Endodermal cell (in vitro differentiated cells): ENCODE results near the gene KRT6A. TPM values are rescaled to one million over a fixed set of nuclear protein-coding genes. Genes with fewer than 3 reads are reported as not detected.

Experiments used
- DNase-seq: peaks from one replicate; pipeline ENCODE4 v3.0.0-alpha.2; 2017
- H3K27ac ChIP-seq: 2 replicates; pipeline ENCODE4 v1.5.1; 2013; ENCODE audit warnings: mild to moderate bottlenecking, low read depth, low read length, moderate library complexity
- H3K27me3 ChIP-seq: 2 replicates; pipeline ENCODE4 v1.6.1; 2013; ENCODE audit warnings: mild to moderate bottlenecking, low read length, moderate library complexity; ENCODE audit not compliant: insufficient read depth, control insufficient read depth, poor library complexity, severe bottlenecking
- H3K36me3 ChIP-seq: 2 replicates; pipeline ENCODE4 v1.7.0; 2013; ENCODE audit warnings: mild to moderate bottlenecking, low read length, moderate library complexity; ENCODE audit not compliant: control insufficient read depth, insufficient read depth
- H3K4me1 ChIP-seq: one replicate; pipeline ENCODE4 v1.7.0; 2013; ENCODE audit warnings: low read length; ENCODE audit not compliant: control insufficient read depth, insufficient read depth
- H3K4me3 ChIP-seq: 2 replicates; pipeline ENCODE4 v1.5.1; 2013; ENCODE audit warnings: mild to moderate bottlenecking, low read length, moderate library complexity
- H3K9ac ChIP-seq: 2 replicates; pipeline ENCODE4 v1.6.1; 2013; ENCODE audit warnings: mild to moderate bottlenecking, low read length, moderate library complexity; ENCODE audit not compliant: poor library complexity, severe bottlenecking; ENCODE audit errors: extremely low read depth
- H3K9me3 ChIP-seq: 2 replicates; pipeline ENCODE4 v1.6.1; 2013; ENCODE audit warnings: mild to moderate bottlenecking, low read length, moderate library complexity; ENCODE audit not compliant: control insufficient read depth
- H3K27ac Mint-ChIP-seq: 2 replicates; pipeline ENCODE4 v1.8.0; 2020; ENCODE audit warnings: mixed read lengths
- H3K27me3 Mint-ChIP-seq: 2 replicates; pipeline ENCODE4 v1.8.0; 2021; ENCODE audit warnings: mild to moderate bottlenecking, mixed read lengths; ENCODE audit not compliant: insufficient read depth
- H3K36me3 Mint-ChIP-seq: 2 replicates; pipeline ENCODE4 v1.8.0; 2020; ENCODE audit warnings: low read depth, mixed read lengths
- H3K4me1 Mint-ChIP-seq: 2 replicates; pipeline ENCODE4 v1.8.0; 2020; ENCODE audit warnings: mixed read lengths
- H3K4me3 Mint-ChIP-seq: 2 replicates; pipeline ENCODE4 v1.8.0; 2020; ENCODE audit warnings: mild to moderate bottlenecking, moderate library complexity, mixed read lengths
- H3K9me3 Mint-ChIP-seq: 2 replicates; pipeline ENCODE4 v1.8.0; 2020; ENCODE audit warnings: mild to moderate bottlenecking, mixed read lengths
- WGBS, 2 experiments: methylation state at CpG; one replicate each; pipeline versions ENCODE4 v1.1.5 to v1.1.7; 2013; ENCODE audit warnings: missing lambda C conversion rate in 2 of 2, mixed read lengths in 1 of 2; ENCODE audit not compliant: insufficient coverage in 1 of 2, insufficient read length in 1 of 2; 5-methylcytosine and 5-hydroxymethylcytosine counted together
- total RNA-seq, 2 donors: library from RNA; stranded (reverse); fragmentation: NEBNext Ultra II Directional in 1 of 2; extraction: Animal tissue kit (Norgen Biotek cat#: 25700) in 1 of 2; gene quantifications; 2 replicates in 1 of 2; 3 replicates in 1 of 2; pipeline ENCODE4 v1.2.1, GENCODE V29; 2021
- TF ChIP-seq, protein P1 (sequence below): fragments of 200-600 bp; sonication (generic); conservative IDR thresholded peaks from 2 replicates; pipeline ENCODE4 v1.5.0; 2021; ENCODE audit warnings: antibody characterized with exemption, mild to moderate bottlenecking

Gene KRT6A
- total RNA-seq, 2 donors from 2014 or later: not detected

- TF ChIP-seq, protein P1, sequence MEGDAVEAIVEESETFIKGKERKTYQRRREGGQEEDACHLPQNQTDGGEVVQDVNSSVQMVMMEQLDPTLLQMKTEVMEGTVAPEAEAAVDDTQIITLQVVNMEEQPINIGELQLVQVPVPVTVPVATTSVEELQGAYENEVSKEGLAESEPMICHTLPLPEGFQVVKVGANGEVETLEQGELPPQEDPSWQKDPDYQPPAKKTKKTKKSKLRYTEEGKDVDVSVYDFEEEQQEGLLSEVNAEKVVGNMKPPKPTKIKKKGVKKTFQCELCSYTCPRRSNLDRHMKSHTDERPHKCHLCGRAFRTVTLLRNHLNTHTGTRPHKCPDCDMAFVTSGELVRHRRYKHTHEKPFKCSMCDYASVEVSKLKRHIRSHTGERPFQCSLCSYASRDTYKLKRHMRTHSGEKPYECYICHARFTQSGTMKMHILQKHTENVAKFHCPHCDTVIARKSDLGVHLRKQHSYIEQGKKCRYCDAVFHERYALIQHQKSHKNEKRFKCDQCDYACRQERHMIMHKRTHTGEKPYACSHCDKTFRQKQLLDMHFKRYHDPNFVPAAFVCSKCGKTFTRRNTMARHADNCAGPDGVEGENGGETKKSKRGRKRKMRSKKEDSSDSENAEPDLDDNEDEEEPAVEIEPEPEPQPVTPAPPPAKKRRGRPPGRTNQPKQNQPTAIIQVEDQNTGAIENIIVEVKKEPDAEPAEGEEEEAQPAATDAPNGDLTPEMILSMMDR: no peak
- H3K4me3 Mint-ChIP-seq: no peak overlapping the region
- peaks cover 7% of the 10 kb centered on the region for H3K4me1 ChIP-seq
- H3K27ac ChIP-seq: no peak overlapping the region
- no peaks in the 10 kb centered on the region for H3K9me3 Mint-ChIP-seq
- H3K9me3 ChIP-seq: no peaks in the 10 kb centered on the region
- H3K27ac Mint-ChIP-seq: no peak overlapping the region
- H3K27me3 Mint-ChIP-seq: peaks cover 2% of the 10 kb centered on the region
- no peak overlapping the region for H3K9ac ChIP-seq
- no peaks in the 10 kb centered on the region for H3K36me3 ChIP-seq
- H3K36me3 Mint-ChIP-seq: no peaks in the 10 kb centered on the region
- DNase-seq: peak; percentile 35
- H3K4me1 Mint-ChIP-seq: peaks cover 18% of the 10 kb centered on the region
- H3K27me3 ChIP-seq: no peaks in the 10 kb centered on the region
- WGBS, 2 experiments: 83 to 94% methylated on average over 1 to 14 of the region's 14 CpGs
- no peak overlapping the region for H3K4me3 ChIP-seq
Observed at GRCh38 chr12:52517005-52517835, 24.2 kb upstream of the KRT6A start.

DNA sequence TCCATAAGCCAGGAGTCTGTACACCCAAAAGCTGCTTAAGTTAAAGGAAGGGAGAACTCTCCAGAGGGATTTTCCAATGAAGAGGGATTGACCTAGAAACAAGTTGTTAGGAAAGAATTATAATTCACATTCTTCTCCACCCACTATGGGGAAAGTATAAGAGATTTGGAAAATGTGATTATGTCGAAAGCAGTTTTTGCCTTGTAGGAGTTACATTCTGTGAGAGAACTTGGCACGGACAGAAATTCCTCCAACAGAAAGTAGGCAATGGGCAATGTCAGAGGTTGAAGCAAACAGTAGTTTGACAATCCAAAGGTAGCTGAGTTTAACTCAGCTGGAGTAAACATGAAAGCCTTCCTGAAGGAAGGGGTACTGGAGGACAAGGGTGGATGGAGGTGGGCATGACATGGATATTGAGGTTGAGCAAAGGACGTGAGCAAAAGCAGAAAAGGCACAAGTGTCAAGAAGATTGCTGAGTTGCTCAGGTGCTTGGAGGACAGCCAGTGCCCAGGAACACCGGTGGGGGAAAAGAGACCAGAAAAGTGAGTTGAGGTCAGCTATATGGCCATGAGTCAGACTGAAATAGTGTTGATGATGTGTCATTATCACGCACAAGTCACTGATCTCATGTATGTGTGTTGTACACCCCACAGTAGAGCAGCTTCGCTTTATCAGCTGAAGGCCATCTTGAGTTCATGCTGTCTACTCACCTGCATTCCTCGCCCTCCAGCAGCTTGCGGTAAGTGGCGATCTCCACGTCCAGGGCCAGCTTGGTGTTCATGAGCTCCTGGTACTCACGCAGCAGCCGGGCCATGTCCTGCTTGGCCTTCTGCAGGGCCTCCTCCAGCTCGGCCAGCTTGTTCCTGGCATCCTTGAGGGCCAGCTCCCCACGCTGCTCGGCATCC, 23.1 kb upstream of the KRT6A start:
- Mint-ChIP-seq H3K27me3 (peaks cover 2% of the 10 kb centered on the region), H3K4me1 (peaks cover 8% of the 10 kb centered on the region), H3K36me3 (no peaks in the 10 kb centered on the region), H3K27ac (no peak overlapping the region), H3K9me3 (no peaks in the 10 kb centered on the region), H3K4me3 (no peak overlapping the region)
- Histone ChIP-seq H3K9me3 (no peaks in the 10 kb centered on the region), H3K9ac (no peak overlapping the region), H3K36me3 (no peaks in the 10 kb centered on the region), H3K4me1 (peaks cover 3% of the 10 kb centered on the region), H3K27me3 (no peaks in the 10 kb centered on the region), H3K4me3 (no peak overlapping the region), H3K27ac (no peak overlapping the region)
- WGBS, 2 experiments: 94% methylated on average over 11 to 15 of the region's 15 CpGs
- peak; percentile 32 for DNase-seq
- TF ChIP-seq, protein P1: no peak

DNA sequence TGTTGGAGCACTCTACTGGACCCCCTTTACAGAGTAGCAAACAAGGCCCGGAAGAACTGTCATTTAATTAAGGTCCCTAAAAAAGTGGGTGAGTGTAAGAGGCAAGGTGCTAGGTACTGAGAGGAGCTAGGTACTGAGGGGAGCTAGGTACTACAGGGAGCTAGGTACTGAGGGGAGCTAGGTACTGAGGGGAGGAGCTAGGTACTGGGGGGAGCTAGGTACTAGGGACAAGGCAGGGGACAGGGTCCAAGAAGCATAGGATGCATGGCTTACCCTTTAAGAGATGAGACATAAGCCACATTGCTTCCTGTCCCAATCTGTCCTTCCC, 22.2 kb upstream of the KRT6A start:
- H3K9me3 ChIP-seq: peaks cover 4% of the 10 kb centered on the region
- H3K9me3 Mint-ChIP-seq: peaks cover under 1% of the 10 kb centered on the region
- H3K9ac ChIP-seq: no peak overlapping the region
- H3K4me1 Mint-ChIP-seq: no peaks in the 10 kb centered on the region
- TF ChIP-seq, protein P1: no peak
- DNase-seq: no peak
- H3K4me1 ChIP-seq: no peaks in the 10 kb centered on the region
- H3K36me3 Mint-ChIP-seq: no peaks in the 10 kb centered on the region
- peaks cover 2% of the 10 kb centered on the region for H3K27me3 Mint-ChIP-seq
- no peak overlapping the region for H3K4me3 Mint-ChIP-seq
- H3K27ac Mint-ChIP-seq: no peak overlapping the region
- no peak overlapping the region for H3K4me3 ChIP-seq
- no peaks in the 10 kb centered on the region for H3K36me3 ChIP-seq
- H3K27me3 ChIP-seq: no peaks in the 10 kb centered on the region
- WGBS, 2 experiments: 93 to 100% methylated on average over 1 of the region's 1 CpG
- H3K27ac ChIP-seq: no peak overlapping the region
